Thoracic aorta (tissue), 2 donors: ENCODE results near the gene KMT2B. TPM values are rescaled to one million over a fixed set of nuclear protein-coding genes. Genes with fewer than 3 reads are reported as not detected.

Experiments
- ATAC-seq: fragments of 150-250 bp; one replicate; pipeline ENCODE4 v1.8.0; 2017; ENCODE audit warnings: low read depth; ENCODE audit not compliant: insufficient number of reproducible peaks, low FRiP score
- DNase-seq: peaks from one replicate; pipeline ENCODE4 v3.0.0-alpha.2; 2020; ENCODE audit warnings: low spot score
- H3K27ac ChIP-seq, 2 donors: fragments of 200-600 bp; sonication (generic); 1 replicate in 1 of 2; 2 replicates in 1 of 2; pipeline ENCODE4 v1.5.1; 2016; ENCODE audit warnings: mild to moderate bottlenecking in 2 of 2, moderate library complexity in 2 of 2
- H3K27me3 ChIP-seq: fragments of 200-600 bp; sonication (generic); replicated peaks from 2 replicates; pipeline ENCODE4 v1.6.0; 2016; ENCODE audit warnings: mild to moderate bottlenecking; ENCODE audit not compliant: insufficient read depth
- H3K36me3 ChIP-seq: fragments of 200-600 bp; sonication (generic); one replicate; pipeline ENCODE4 v1.5.1; 2016
- H3K4me1 ChIP-seq, 2 donors: fragments of 200-600 bp; sonication (generic); 1 replicate in 1 of 2; 2 replicates in 1 of 2; pipeline versions ENCODE4 v1.5.1 to v1.6.0; 2016; ENCODE audit warnings: low read depth in 2 of 2, mild to moderate bottlenecking in 1 of 2; ENCODE audit not compliant: control insufficient read depth in 1 of 2
- H3K4me3 ChIP-seq: fragments of 200-600 bp; sonication (generic); 2 replicates; pipeline ENCODE4 v1.5.1; 2016; ENCODE audit warnings: mild to moderate bottlenecking
- H3K9me3 ChIP-seq: fragments of 200-600 bp; sonication (generic); 2 replicates; pipeline ENCODE4 v1.5.1; 2016
- CTCF ChIP-seq: fragments of 200-600 bp; sonication (generic); IDR thresholded peaks from one replicate; pipeline ENCODE4 v1.5.1; 2019; ENCODE audit warnings: antibody characterized with exemption
- total RNA-seq, 2 donors: library from RNA; depleted of rRNA; stranded (reverse); fragments of >200 nt; gene quantifications; one replicate each; pipeline versions ENCODE4 v1.1.0 to v1.2.3, GENCODE V29; 2016

KMT2B gene
- total RNA-seq, 2 donors from 2014 or later = 26.4 to 31.3 TPM

GRCh38 chr19:35780717-35781116 is 62.9 kb downstream of the KMT2B start:
- no peak overlapping the region for H3K27ac ChIP-seq
- no peak overlapping the region for H3K4me3 ChIP-seq
- no peaks in the 10 kb centered on the region for H3K9me3 ChIP-seq
- peaks cover 7 to 8% of the 10 kb centered on the region in 2 donors for H3K4me1 ChIP-seq
- ATAC-seq (no peak), DNase-seq (no peak)
- no peaks in the 10 kb centered on the region for H3K27me3 ChIP-seq
- TF ChIP-seq CTCF = no peak
- peaks cover 21% of the 10 kb centered on the region for H3K36me3 ChIP-seq

DNA sequence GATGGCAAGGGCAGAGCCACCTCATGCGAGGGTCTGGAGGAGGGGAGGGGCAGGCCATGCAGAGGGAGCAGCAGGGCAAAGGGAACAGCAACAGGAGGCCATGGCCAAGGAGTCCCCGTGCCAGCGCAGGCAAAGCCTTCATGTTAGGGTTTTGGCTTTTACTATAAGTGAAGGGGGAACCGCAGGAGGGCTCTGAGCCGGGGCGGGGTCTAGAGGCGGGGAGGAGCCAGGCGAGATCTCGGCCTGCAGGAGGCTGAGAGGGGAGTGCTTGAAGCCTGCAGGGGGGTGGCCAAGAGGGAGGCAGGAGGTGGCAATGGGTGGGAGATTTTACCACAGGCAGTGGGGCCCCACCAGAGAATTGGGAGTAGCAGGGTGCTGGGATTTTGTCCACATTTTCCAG is 63.8 kb downstream of the KMT2B start:
- TF ChIP-seq CTCF = no peak
- ATAC-seq = no peak
- peaks cover 21% of the 10 kb centered on the region for H3K36me3 ChIP-seq
- H3K27me3 ChIP-seq = no peaks in the 10 kb centered on the region
- no peak overlapping the region for H3K27ac ChIP-seq
- DNase-seq = no peak
- H3K9me3 ChIP-seq = no peaks in the 10 kb centered on the region
- H3K4me3 ChIP-seq = no peak overlapping the region
- peaks cover 0 to under 1% of the 10 kb centered on the region in 2 donors for H3K4me1 ChIP-seq

DNA sequence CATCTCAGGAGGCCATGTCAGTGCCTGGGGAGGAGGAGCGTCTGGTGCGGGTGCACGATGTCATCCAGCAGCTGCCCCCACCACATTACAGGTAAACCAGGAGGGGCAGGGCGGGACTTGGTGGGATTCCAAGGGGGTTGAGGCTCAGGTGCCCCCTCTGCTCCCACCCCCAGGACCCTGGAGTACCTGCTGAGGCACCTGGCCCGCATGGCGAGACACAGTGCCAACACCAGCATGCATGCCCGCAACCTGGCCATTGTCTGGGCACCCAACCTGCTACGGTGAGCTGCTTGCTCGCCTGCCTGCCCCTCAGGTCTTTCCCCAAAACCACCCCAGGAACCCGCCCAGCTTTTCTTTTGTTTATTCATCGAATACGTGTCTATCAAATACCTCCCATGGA is 64.8 kb downstream of the KMT2B start:
- H3K4me3 ChIP-seq = no peak overlapping the region
- peaks cover 21% of the 10 kb centered on the region for H3K36me3 ChIP-seq
- no peaks in the 10 kb centered on the region for H3K9me3 ChIP-seq
- no peak for TF ChIP-seq CTCF
- no peak overlapping the region for H3K27ac ChIP-seq
- ATAC-seq = no peak
- DNase-seq = no peak
- no peaks in the 10 kb centered on the region for H3K27me3 ChIP-seq
- H3K4me1 ChIP-seq = no peaks in the 10 kb centered on the region

DNA sequence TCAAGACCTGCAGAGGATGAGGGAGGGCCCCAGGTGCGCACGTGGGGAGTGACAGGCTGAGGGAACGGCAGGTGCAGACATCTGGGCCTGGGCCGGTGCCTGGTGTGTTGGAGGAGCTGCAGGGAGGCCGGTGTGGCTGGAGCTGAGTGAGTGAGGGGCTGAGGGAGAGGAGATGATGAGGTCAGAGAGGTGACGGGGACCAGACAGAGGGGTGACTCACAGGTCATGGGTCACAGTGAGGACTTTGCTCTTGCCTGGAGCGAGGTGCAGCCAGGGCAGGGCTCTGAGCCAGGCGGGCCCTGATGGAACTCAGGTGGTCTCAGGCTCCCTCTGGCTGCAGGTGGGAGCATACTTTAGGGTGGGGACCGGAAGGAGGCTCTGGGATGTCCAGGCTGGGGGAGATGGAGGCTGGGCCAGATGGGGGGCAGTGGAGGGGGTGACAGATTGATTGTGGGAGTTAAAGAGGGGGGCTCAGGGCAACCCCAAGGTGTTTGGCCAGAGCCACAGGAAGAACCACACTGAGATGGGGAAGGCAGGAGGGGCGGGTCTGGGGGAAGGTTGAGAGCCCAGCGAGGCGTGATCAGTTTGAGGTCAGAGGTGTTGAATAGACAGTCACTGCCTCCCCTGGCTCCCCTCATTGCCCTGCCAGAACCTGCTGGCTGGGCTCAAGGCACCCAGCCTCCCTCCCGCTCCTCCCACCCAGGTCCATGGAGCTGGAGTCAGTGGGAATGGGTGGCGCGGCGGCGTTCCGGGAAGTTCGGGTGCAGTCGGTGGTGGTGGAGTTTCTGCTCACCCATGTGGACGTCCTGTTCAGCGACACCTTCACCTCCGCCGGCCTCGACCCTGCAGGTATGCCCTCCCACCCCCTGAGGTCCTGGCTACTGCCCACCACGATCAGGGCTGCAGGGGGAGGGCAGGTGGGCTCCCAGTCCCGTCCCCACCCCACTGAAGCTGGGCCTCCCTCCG is 65.9 kb downstream of the KMT2B start:
- H3K36me3 ChIP-seq = peaks cover 21% of the 10 kb centered on the region
- ATAC-seq (no peak), DNase-seq (no peak)

More for the DNA sequence above, 65.9 kb downstream of the KMT2B start:
- H3K4me1 ChIP-seq = no peaks in the 10 kb centered on the region
- H3K27me3 ChIP-seq = no peaks in the 10 kb centered on the region
- H3K9me3 ChIP-seq = no peaks in the 10 kb centered on the region
- TF ChIP-seq CTCF = no peak
- H3K27ac ChIP-seq = no peak overlapping the region
- H3K4me3 ChIP-seq = no peak overlapping the region
